CD14-positive monocyte (primary cell): ENCODE results near the gene DPYD. TPM values are rescaled to one million over a fixed set of nuclear protein-coding genes. Genes with fewer than 3 reads are reported as not detected.

Source experiments
- DNase-seq, 3 donors: peaks; one replicate each; pipeline ENCODE4 v3.0.0-alpha.2; 2011 to 2022
- H2AFZ ChIP-seq: 2 replicates; pipeline ENCODE4 v1.6.0; 2012; ENCODE audit warnings: mild to moderate bottlenecking, low read depth, low read length, inconsistent platforms; ENCODE audit not compliant: insufficient read depth, poor library complexity, severe bottlenecking
- H3K27ac ChIP-seq, 2 donors: 1 replicate in 1 of 2; 2 replicates in 1 of 2; pipeline ENCODE4 v1.5.1; 2012 to 2013; ENCODE audit warnings: low read length in 2 of 2, control low read depth in 1 of 2, inconsistent platforms in 1 of 2, low read depth in 1 of 2, mild to moderate bottlenecking in 1 of 2
- H3K27me3 ChIP-seq, 2 donors: one replicate each; pipeline versions ENCODE4 v1.6.0 to v1.6.1; 2011 to 2013; ENCODE audit warnings: low read length in 2 of 2; ENCODE audit not compliant: control insufficient read depth in 2 of 2, insufficient read depth in 2 of 2
- H3K36me3 ChIP-seq, 2 donors: replicated peaks in 1 of 2; 1 replicate in 1 of 2; 2 replicates in 1 of 2; pipeline versions ENCODE4 v1.5.1 to v1.6.1; 2012 to 2013; ENCODE audit warnings: low read length in 2 of 2, control low read depth in 1 of 2, inconsistent platforms in 1 of 2, mild to moderate bottlenecking in 1 of 2; ENCODE audit not compliant: insufficient read depth in 2 of 2, control insufficient read depth in 1 of 2
- H3K4me1 ChIP-seq, 2 donors: 1 replicate in 1 of 2; 2 replicates in 1 of 2; pipeline versions ENCODE4 v1.5.1 to v1.6.1; 2012 to 2013; ENCODE audit warnings: low read length in 2 of 2, control low read depth in 1 of 2, inconsistent platforms in 1 of 2, mild to moderate bottlenecking in 1 of 2, moderate library complexity in 1 of 2; ENCODE audit not compliant: insufficient read depth in 2 of 2, control insufficient read depth in 1 of 2
- H3K4me2 ChIP-seq: replicated peaks from 2 replicates; pipeline ENCODE3; 2012; ENCODE audit warnings: low read length, moderate library complexity, mild to moderate bottlenecking; ENCODE audit not compliant: poor library complexity, severe bottlenecking; ENCODE audit errors: extremely low read depth
- H3K4me3 ChIP-seq, 3 experiments: fragments of 200-600 bp in 1 of 3; sonication (generic) in 1 of 3; replicated peaks in 1 of 3; 1 replicate in 2 of 3; 2 replicates in 1 of 3; pipeline ENCODE4 v1.5.1; 2011 to 2013; ENCODE audit warnings: low read length in 3 of 3, mild to moderate bottlenecking in 3 of 3, control low read depth in 2 of 3, low read depth in 2 of 3, inconsistent platforms in 1 of 3, moderate library complexity in 1 of 3
- H3K79me2 ChIP-seq: 2 replicates; pipeline ENCODE4 v1.6.0; 2012; ENCODE audit warnings: mild to moderate bottlenecking, control low read depth, inconsistent platforms, low read length, moderate library complexity; ENCODE audit not compliant: insufficient read depth
- H3K9ac ChIP-seq: 2 replicates; pipeline ENCODE4 v1.6.0; 2017; ENCODE audit warnings: low read length, mild to moderate bottlenecking; ENCODE audit not compliant: insufficient read depth, poor library complexity, severe bottlenecking
- H3K9me3 ChIP-seq, 2 donors: replicated peaks in 1 of 2; 1 replicate in 1 of 2; 2 replicates in 1 of 2; pipeline versions ENCODE4 v1.5.1 to v1.6.1; 2012 to 2013; ENCODE audit warnings: low read length in 2 of 2, control low read depth in 1 of 2; ENCODE audit not compliant: control insufficient read depth in 1 of 2, insufficient read depth in 1 of 2
- H4K20me1 ChIP-seq: 2 replicates; pipeline ENCODE4 v1.6.0; 2012; ENCODE audit warnings: mild to moderate bottlenecking, low read length, control low read depth, moderate library complexity; ENCODE audit not compliant: insufficient read depth
- H3K27ac Mint-ChIP-seq, 7 donors: one replicate each; pipeline ENCODE4 v1.8.0; 2020; ENCODE audit warnings: mild to moderate bottlenecking in 7 of 7, mixed read lengths in 7 of 7, moderate library complexity in 6 of 7, inconsistent platforms in 2 of 7
- H3K27me3 Mint-ChIP-seq, 3 donors: one replicate each; pipeline ENCODE4 v1.8.0; 2021 to 2022; ENCODE audit warnings: low read depth in 3 of 3, mild to moderate bottlenecking in 3 of 3, mixed read lengths in 3 of 3, moderate library complexity in 3 of 3, inconsistent platforms in 1 of 3
- H3K36me3 Mint-ChIP-seq, 2 donors: one replicate each; pipeline ENCODE4 v1.8.0; 2020; ENCODE audit warnings: mixed read lengths in 2 of 2, inconsistent platforms in 1 of 2, mild to moderate bottlenecking in 1 of 2
- H3K4me1 Mint-ChIP-seq: one replicate; pipeline ENCODE4 v1.8.0; 2020; ENCODE audit warnings: mild to moderate bottlenecking, mixed read lengths
- H3K4me3 Mint-ChIP-seq, 2 donors: one replicate each; pipeline ENCODE4 v1.8.0; 2020; ENCODE audit warnings: mild to moderate bottlenecking in 2 of 2, mixed read lengths in 2 of 2, moderate library complexity in 1 of 2
- H3K9me3 Mint-ChIP-seq, 7 donors: one replicate each; pipeline ENCODE4 v1.8.0; 2020 to 2022; ENCODE audit warnings: mixed read lengths in 7 of 7, mild to moderate bottlenecking in 6 of 7, moderate library complexity in 6 of 7, inconsistent platforms in 2 of 7
- WGBS: methylation state at CpG from one replicate; pipeline ENCODE4 v1.1.5; 2013; ENCODE audit warnings: missing lambda C conversion rate; ENCODE audit not compliant: insufficient coverage; 5-methylcytosine and 5-hydroxymethylcytosine counted together
- intact Hi-C, 2 donors: fragments of 100-400 bp; cut with micrococcal nuclease; formaldehyde crosslinking; loops; one replicate each; pipeline versions ENCODE4 v1.15.0 to v1.15.1; 2023
- polyA plus RNA-seq, 3 donors: library from polyadenylated mRNA; depleted of rRNA in 1 of 3; unstranded in 2 of 3; stranded (reverse) in 1 of 3; fragments of 300-500 nt in 2 of 3; fragments of >200 nt in 1 of 3; fragmentation: Illumina TruSeq in 2 of 3; gene quantifications; 1 replicate in 2 of 3; 2 replicates in 1 of 3; pipeline ENCODE4 v1.2.3, GENCODE V29; 2012 to 2021
- TF ChIP-seq, protein P1 (sequence below): fragments of 200-600 bp; IDR thresholded peaks from one replicate; pipeline ENCODE4 v1.8.0; 2022; ENCODE audit warnings: antibody characterized with exemption, mild to moderate bottlenecking

The DPYD gene
- polyA plus RNA-seq, 3 donors = 87.6 to 171 (median 144) TPM

DNA sequence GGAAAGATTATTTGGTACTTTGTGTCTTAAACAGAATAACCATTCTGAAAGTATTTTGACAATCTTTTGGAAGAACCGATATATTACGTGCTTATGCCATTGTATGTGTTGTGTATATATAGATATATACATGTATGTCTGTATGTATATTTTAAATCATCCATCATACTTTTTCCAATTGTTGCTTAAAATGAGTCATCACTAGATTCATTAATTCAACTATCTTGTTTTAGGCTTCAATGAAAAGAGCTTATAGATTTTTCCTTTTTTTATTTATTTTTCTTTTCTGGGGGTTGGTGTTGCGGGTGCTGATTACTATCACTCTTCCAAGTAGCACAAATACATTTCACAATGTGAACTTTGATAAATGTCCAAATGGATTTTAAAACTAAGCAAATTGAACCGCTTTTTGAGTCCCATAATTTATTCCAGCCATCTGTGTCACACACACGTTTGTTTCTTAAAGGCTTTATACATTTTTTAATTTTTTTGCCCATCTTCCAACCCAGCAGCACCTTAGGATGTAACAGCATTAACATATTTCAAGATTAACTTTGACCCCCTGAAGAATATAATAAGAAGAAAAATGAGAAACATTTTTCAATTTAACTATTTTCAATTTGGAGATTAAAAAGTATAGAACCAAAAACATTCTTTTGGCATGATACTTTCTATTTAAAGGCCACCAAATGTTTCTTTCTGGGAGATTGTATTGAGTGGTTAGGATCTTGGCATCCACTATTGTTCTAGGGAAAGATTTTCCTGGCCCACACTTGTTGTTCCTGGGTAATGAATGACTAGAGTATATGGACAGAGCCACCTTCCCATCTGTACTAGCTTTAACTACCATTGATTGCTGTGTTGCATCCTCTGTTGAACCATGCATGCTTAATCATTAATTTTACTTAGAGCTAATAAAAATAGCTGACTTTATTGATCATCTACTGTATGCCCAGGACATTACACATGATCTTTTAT lies 9.3 kb upstream of the DPYD start:
- Histone ChIP-seq H3K9me3 (no peaks in the 10 kb centered on the region), H3K27ac (no peak overlapping the region), H3K79me2 (no peaks in the 10 kb centered on the region), H3K4me3 (no peak overlapping the region), H4K20me1 (no peaks in the 10 kb centered on the region), H3K36me3 (no peaks in the 10 kb centered on the region), H3K4me2 (no peak overlapping the region), H3K9ac (no peak overlapping the region), H3K4me1 (no peaks in the 10 kb centered on the region), H2AFZ (no peak overlapping the region), H3K27me3 (no peaks in the 10 kb centered on the region)
- TF ChIP-seq, protein P1, sequence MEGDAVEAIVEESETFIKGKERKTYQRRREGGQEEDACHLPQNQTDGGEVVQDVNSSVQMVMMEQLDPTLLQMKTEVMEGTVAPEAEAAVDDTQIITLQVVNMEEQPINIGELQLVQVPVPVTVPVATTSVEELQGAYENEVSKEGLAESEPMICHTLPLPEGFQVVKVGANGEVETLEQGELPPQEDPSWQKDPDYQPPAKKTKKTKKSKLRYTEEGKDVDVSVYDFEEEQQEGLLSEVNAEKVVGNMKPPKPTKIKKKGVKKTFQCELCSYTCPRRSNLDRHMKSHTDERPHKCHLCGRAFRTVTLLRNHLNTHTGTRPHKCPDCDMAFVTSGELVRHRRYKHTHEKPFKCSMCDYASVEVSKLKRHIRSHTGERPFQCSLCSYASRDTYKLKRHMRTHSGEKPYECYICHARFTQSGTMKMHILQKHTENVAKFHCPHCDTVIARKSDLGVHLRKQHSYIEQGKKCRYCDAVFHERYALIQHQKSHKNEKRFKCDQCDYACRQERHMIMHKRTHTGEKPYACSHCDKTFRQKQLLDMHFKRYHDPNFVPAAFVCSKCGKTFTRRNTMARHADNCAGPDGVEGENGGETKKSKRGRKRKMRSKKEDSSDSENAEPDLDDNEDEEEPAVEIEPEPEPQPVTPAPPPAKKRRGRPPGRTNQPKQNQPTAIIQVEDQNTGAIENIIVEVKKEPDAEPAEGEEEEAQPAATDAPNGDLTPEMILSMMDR = no peak
- H3K36me3 Mint-ChIP-seq = no peaks in the 10 kb centered on the region
- no CpG with 5 or more reads among the region's 5 CpGs for WGBS
- H3K27ac Mint-ChIP-seq = no peak overlapping the region
- H3K4me3 Mint-ChIP-seq = no peak overlapping the region
- no peaks in the 10 kb centered on the region for H3K4me1 Mint-ChIP-seq
- no peaks in the 10 kb centered on the region for H3K9me3 Mint-ChIP-seq
- intact Hi-C loops = no loop called here
- no peak for DNase-seq
- H3K27me3 Mint-ChIP-seq = peaks cover 0 to 2% (median 2%) of the 10 kb centered on the region in 3 donors

DNA sequence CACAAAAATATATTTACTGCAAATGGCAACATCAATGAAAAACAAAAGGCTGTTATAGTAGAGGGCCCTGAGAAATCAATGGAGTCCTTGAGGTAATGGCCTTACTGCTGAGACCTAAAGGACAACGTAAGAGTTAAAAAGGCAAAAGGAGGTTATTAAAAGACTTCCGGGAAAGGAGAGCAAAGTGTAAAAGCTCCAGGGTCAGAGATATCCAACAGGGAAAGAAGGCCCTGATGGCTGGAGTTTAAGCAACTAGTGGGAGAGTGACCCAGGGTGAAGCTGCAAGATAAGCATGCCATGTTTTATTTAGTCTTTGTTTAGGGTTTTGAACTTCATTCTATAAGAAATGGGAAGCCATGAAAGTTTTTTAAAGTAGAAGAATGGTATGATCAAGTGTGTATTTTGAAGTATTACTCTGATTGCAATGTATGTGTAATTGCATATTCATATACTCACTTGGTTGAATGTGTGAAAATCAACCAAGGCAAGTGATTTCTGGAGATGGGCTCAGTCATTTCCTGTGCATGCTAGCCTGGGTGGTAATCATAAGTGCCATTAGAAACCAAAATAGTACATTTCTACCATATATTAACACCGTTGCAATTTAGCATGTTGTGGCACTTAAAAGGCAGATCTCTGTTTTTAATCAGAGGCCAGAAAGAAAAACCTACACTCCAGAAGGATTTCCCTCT lies 5.3 kb upstream of the DPYD start:
- Histone ChIP-seq H3K36me3 (no peaks in the 10 kb centered on the region), H2AFZ (no peak overlapping the region), H3K9ac (no peak overlapping the region), H3K27me3 (no peaks in the 10 kb centered on the region), H3K79me2 (no peaks in the 10 kb centered on the region), H3K4me2 (no peak overlapping the region), H3K27ac (no peak overlapping the region), H4K20me1 (no peaks in the 10 kb centered on the region), H3K4me1 (peaks cover 7 to 9% of the 10 kb centered on the region in 2 donors), H3K4me3 (no peak overlapping the region), H3K9me3 (no peaks in the 10 kb centered on the region)
- H3K9me3 Mint-ChIP-seq = no peaks in the 10 kb centered on the region
- H3K4me3 Mint-ChIP-seq = no peak overlapping the region
- peaks cover 8% of the 10 kb centered on the region for H3K4me1 Mint-ChIP-seq
- no peak for DNase-seq
- H3K27me3 Mint-ChIP-seq = no peaks in the 10 kb centered on the region
- H3K36me3 Mint-ChIP-seq = no peaks in the 10 kb centered on the region
- intact Hi-C loops = no loop called here
- TF ChIP-seq, protein P1 = no peak
- 93% methylated on average over 3 of the region's 3 CpGs for WGBS
- H3K27ac Mint-ChIP-seq = no peak overlapping the region
